HG02885 (cell line): ENCODE data around the gene CAST.
A peak's percentile ranks its signal among the peaks of the same experiment; 100 is the strongest.

Experiments
- ATAC-seq: cut with Tn5 transposase; IDR thresholded peaks from one replicate; pipeline ENCODE4 v1.9.1; 2021; ENCODE audit warnings: mild to moderate bottlenecking; ENCODE audit not compliant: unreplicated experiment, poor library complexity

The CAST gene

GRCh38 chr5:96641368-96642280 is 20.6 kb upstream of the CAST start:
- no peak for ATAC-seq

- ATAC-seq: no peak
These were observed 19.9 kb upstream of the CAST start for GRCh38 chr5:96642281-96642640.

- no peak for ATAC-seq
These were observed 17.1 kb upstream of the CAST start for GRCh38 chr5:96645091-96645490.

GRCh38 chr5:96648023-96648422 is 14.2 kb upstream of the CAST start:
- ATAC-seq: peak; percentile 79

- ATAC-seq: no peak
These were observed 13.6 kb upstream of the CAST start for GRCh38 chr5:96648593-96648992.

- no peak for ATAC-seq
These were observed 12.9 kb upstream of the CAST start for GRCh38 chr5:96649251-96649662.

- no peak for ATAC-seq
These were observed 12.3 kb upstream of the CAST start for GRCh38 chr5:96649681-96650540.

- ATAC-seq: peak; percentile 52
These were observed 11.1 kb upstream of the CAST start for GRCh38 chr5:96651047-96651446.

GRCh38 chr5:96651948-96652753 is 10.0 kb upstream of the CAST start:
- ATAC-seq: peak; percentile 42

- ATAC-seq: no peak
These were observed 9.3 kb upstream of the CAST start for GRCh38 chr5:96652769-96653454.

GRCh38 chr5:96654209-96654608 is 8.0 kb upstream of the CAST start:
- ATAC-seq: no peak

GRCh38 chr5:96655085-96655484 is 7.1 kb upstream of the CAST start:
- ATAC-seq: no peak

GRCh38 chr5:96655506-96655905 is 6.7 kb upstream of the CAST start:
- no peak for ATAC-seq

- peak; percentile 71 for ATAC-seq
These were observed 5.1 kb upstream of the CAST start for GRCh38 chr5:96657068-96657467.

- ATAC-seq: no peak
These were observed 3.9 kb upstream of the CAST start for GRCh38 chr5:96658272-96658671.

- no peak for ATAC-seq
These were observed 3.0 kb upstream of the CAST start for GRCh38 chr5:96659170-96659569.

GRCh38 chr5:96660971-96661854 is 963 bp upstream of the CAST start:
- peak; percentile 25 for ATAC-seq

GRCh38 chr5:96662725-96663518 is 746 bp downstream of the CAST start:
- peak; percentile 75 for ATAC-seq
